ENCODE data around the gene LRRC61.
A peak's percentile ranks its signal among the peaks of the same experiment; 100 is the strongest.

DNA sequence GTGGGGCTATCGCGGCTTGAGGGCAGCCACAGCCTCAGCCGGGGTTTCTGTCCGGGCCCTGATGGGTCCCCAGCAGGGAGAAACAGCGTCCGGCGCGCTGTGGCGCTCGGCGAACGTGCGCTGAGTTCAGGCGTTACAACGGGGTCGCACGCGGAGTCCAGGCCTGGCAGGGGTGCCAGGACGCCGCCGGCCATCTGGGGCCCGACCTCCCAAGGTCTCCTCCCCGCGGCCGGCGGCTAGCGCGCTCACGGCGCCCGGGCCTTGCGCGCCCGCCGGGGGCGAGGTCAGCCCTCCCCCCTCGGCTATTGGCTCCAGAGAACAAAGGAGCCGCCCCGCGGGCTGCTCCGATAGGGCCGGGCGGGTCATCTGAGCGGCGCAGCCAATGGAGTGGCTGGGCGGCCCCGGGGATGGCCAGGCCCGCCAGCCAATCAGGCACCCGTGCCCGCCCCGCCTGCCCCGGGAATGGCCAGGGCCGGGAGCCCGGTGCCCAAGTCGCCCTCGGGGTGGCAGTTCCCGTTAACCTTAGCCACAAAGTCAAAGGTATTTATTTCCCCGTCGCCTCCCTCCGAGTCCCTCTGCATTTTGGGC lies 55.8 kb downstream of the LRRC61 start, which contains the start of gene ZNF775:
- peak in 2 of 3 donors; percentile 9 to 74 for TF ChIP-seq POLR2A (IDR thresholded peaks at IDR 0.05)
- peak in 5 of 11 experiments; percentile 12 to 53 (median 37) for TF ChIP-seq CTCF (IDR thresholded peaks at IDR 0.05 in 8 of 11, conservative IDR thresholded peaks at IDR 0.05 in 3 of 11)
